K562 (cell line): ENCODE measurements around the gene MEGF11. TPM values are rescaled to one million over a fixed set of nuclear protein-coding genes. Genes with fewer than 3 reads are reported as not detected.

Experiments
- ATAC-seq: fragments of 200-7000 bp; cut with Tn5 transposase; 3 replicates; pipeline ENCODE4 v1.9.1; 2020; ENCODE audit warnings: moderate library complexity
- BruUV-seq: library from RNA; stranded (reverse); fragments of 400-500 nt; replicated peaks from 2 replicates; lab custom pipeline; 2021; lab: Mats Ljungman, UMichigan
- CTCF ChIA-PET: fragments of 300-600 bp; formaldehyde crosslinking; extraction: SDS; loops from one replicate; lab custom pipeline; 2021; ENCODE audit warnings: low intra/inter-chr PET ratio; lab: Yijun Ruan, JAX
- POLR2A ChIA-PET: fragments of 300-600, 350-650 bp; sonication (Branson Sonifier 250); formaldehyde crosslinking; extraction: SDS; loops from one replicate; lab custom pipeline; 2021; ENCODE audit warnings: antibody characterized with exemption, inconsistent platforms; lab: Yijun Ruan, JAX
- DNase-seq, 4 experiments: peaks; one replicate each; pipeline versions ENCODE4 v3.0.0 to v3.0.0-alpha.2; 2011 to 2018; ENCODE audit warnings: low spot score in 3 of 4, mixed read lengths in 3 of 4; ENCODE audit errors: extremely low read depth in 1 of 4
- FAIRE-seq: peaks from 2 replicates; lab custom pipeline; 2011; peaks lifted over from hg19 to GRCh38; lab: Jason Lieb, UNC
- H2AFZ ChIP-seq: 2 replicates; pipeline ENCODE4 v1.6.0; 2011; ENCODE audit warnings: low read depth, low read length, control low read depth, inconsistent platforms
- H3K27ac ChIP-seq: fragments of 200-600 bp; 3 replicates; pipeline ENCODE4 v1.8.0; 2011; ENCODE audit warnings: low read depth, mild to moderate bottlenecking, control low read depth, inconsistent platforms, low read length, moderate library complexity, mixed read lengths; ENCODE audit errors: extremely low read depth
- H3K27me3 ChIP-seq, 2 experiments: fragments of 300-600 bp in 1 of 2; 2 replicates in 1 of 2; 3 replicates in 1 of 2; pipeline versions ENCODE4 v1.6.0 to v1.8.0; 2011; ENCODE audit warnings: inconsistent platforms in 2 of 2, low read length in 2 of 2, mild to moderate bottlenecking in 1 of 2, mixed read lengths in 1 of 2, moderate library complexity in 1 of 2; ENCODE audit not compliant: control insufficient read depth in 2 of 2, insufficient read depth in 2 of 2
- H3K36me3 ChIP-seq: fragments of 300-600 bp; 3 replicates; pipeline ENCODE4 v1.8.0; 2011; ENCODE audit warnings: mild to moderate bottlenecking, low read length, inconsistent platforms; ENCODE audit not compliant: control insufficient read depth, insufficient read depth
- H3K4me1 ChIP-seq, 2 experiments: fragments of 200-600 bp in 1 of 2; replicated peaks in 1 of 2; 2 replicates in 1 of 2; 3 replicates in 1 of 2; pipeline versions ENCODE4 v1.5.1 to v1.8.0; 2011; ENCODE audit warnings: inconsistent platforms in 2 of 2, low read length in 2 of 2, mild to moderate bottlenecking in 1 of 2, mixed read lengths in 1 of 2, moderate library complexity in 1 of 2; ENCODE audit not compliant: control insufficient read depth in 2 of 2, insufficient read depth in 2 of 2
- H3K4me2 ChIP-seq: 2 replicates; pipeline ENCODE4 v1.6.1; 2011; ENCODE audit warnings: low read length, control low read depth, inconsistent platforms, mixed read lengths; ENCODE audit not compliant: insufficient read depth
- H3K4me3 ChIP-seq: fragments of 200-600 bp; sonication (generic), shearing (Covaris generic); 2 replicates; pipeline ENCODE4 v1.5.1; 2016; ENCODE audit warnings: control low read depth, inconsistent platforms
- H3K79me2 ChIP-seq: fragments of 200-600 bp; 3 replicates; pipeline ENCODE4 v1.8.0; 2011; ENCODE audit warnings: low read length, inconsistent platforms; ENCODE audit not compliant: control insufficient read depth, insufficient read depth
- H3K9ac ChIP-seq, 2 experiments: 2 replicates each; pipeline versions ENCODE4 v1.6.0 to v1.6.1; 2011; ENCODE audit warnings: low read depth in 2 of 2, low read length in 2 of 2, control low read depth in 1 of 2, inconsistent platforms in 1 of 2, mild to moderate bottlenecking in 1 of 2, mixed read lengths in 1 of 2; ENCODE audit not compliant: insufficient read depth in 1 of 2
- H3K9me1 ChIP-seq: one replicate; pipeline ENCODE4 v1.6.0; 2011; ENCODE audit warnings: inconsistent platforms, mild to moderate bottlenecking, low read length, moderate library complexity; ENCODE audit not compliant: control insufficient read depth, insufficient read depth
- H3K9me3 ChIP-seq: replicated peaks from 2 replicates; pipeline ENCODE4 v1.5.1; 2011; ENCODE audit warnings: low read depth, low read length, inconsistent platforms; ENCODE audit not compliant: control insufficient read depth, insufficient read depth
- H4K20me1 ChIP-seq: replicated peaks from 2 replicates; pipeline ENCODE4 v1.6.1; 2011; ENCODE audit warnings: low read length, inconsistent platforms, mixed read lengths; ENCODE audit not compliant: control insufficient read depth, insufficient read depth
- ATF7 ChIP-seq: fragments of 450-650 bp; IDR thresholded peaks from 2 replicates; pipeline ENCODE4 v1.7.1; 2014; ENCODE audit warnings: mild to moderate bottlenecking, moderate library complexity
- BRD9 ChIP-seq: fragments of 450-650 bp; IDR thresholded peaks from 2 replicates; pipeline ENCODE4 v1.6.1; 2018; ENCODE audit warnings: low read depth; ENCODE audit not compliant: partially characterized antibody
- CHD1 ChIP-seq: fragments of 200-600 bp; sonication (generic); IDR thresholded peaks from one replicate; pipeline ENCODE4 v1.6.1; 2012; ENCODE audit warnings: mild to moderate bottlenecking, moderate library complexity, low read length, inconsistent platforms
- ETV5 ChIP-seq: sonication (generic); formaldehyde crosslinking; IDR thresholded peaks from 2 replicates; pipeline ENCODE4 v1.4.0; 2020; ENCODE audit warnings: low read depth, mild to moderate bottlenecking, missing genetic modification reagents
- HIVEP1 ChIP-seq: fragments of 250-450 bp; sonication (Bioruptor Pico); IDR thresholded peaks from 2 replicates; pipeline ENCODE4 v1.4.0; 2020; ENCODE audit warnings: mild to moderate bottlenecking
- ZBTB17 ChIP-seq: fragments of 450-650 bp; formaldehyde crosslinking; IDR thresholded peaks from 2 replicates; pipeline ENCODE4 v1.4.0; 2020; ENCODE audit warnings: mild to moderate bottlenecking
- WGBS: fragments of 100-300 bp; shearing (Covaris generic); methylation state at CpG from one replicate; pipeline ENCODE4 v1.1.6; 2016; ENCODE audit warnings: low coverage, mixed read lengths; ENCODE audit not compliant: insufficient coverage; ENCODE audit errors: missing lambda C conversion rate; 5-methylcytosine and 5-hydroxymethylcytosine counted together
- in situ Hi-C: fragments of 300-500 bp; cut with MboI; formaldehyde crosslinking; loops from 4 replicates; pipeline ENCODE4 v1.15.0; 2018; ENCODE audit warnings: inconsistent platforms, mixed read lengths
- intact Hi-C: fragments of 100-400 bp; cut with micrococcal nuclease; formaldehyde crosslinking; loops from 2 replicates; pipeline ENCODE4 v1.14.2; 2022
- polyA plus RNA-seq, 8 experiments: library from polyadenylated mRNA; depleted of rRNA in 4 of 8; stranded (reverse) in 5 of 8; unstranded in 3 of 8; fragments of >200 nt; fragmentation: Nextera tagmentation in 2 of 8; fragmentation: Illumina TruSeq in 1 of 8; extraction: Ambion mirVana in 2 of 8; extraction: Trizol in 1 of 8; gene quantifications; 2 replicates each; pipeline versions ENCODE4 v1.2.1 to v1.2.3, GENCODE V29; 2011 to 2014; ENCODE audit warnings: inconsistent platforms in 1 of 8, missing spikeins in 1 of 8
- total RNA-seq, 7 experiments: library from RNA; depleted of rRNA in 6 of 7; stranded (reverse); fragments of >200 nt in 6 of 7; fragmentation: Illumina TruSeq in 2 of 7; extraction: Trizol in 2 of 7; gene quantifications; 2 replicates each; pipeline versions ENCODE4 v1.2.1 to v1.2.3, GENCODE V29; 2011 to 2021; ENCODE audit warnings: low replicate concordance in 1 of 7
- TF ChIP-seq, protein P1 (sequence below), 3 experiments: IDR thresholded peaks in 2 of 3; conservative IDR thresholded peaks in 1 of 3; 2 replicates each; pipeline ENCODE4 v1.5.1; 2011 to 2012; ENCODE audit warnings: low read length in 3 of 3, mild to moderate bottlenecking in 3 of 3, control low read depth in 2 of 3, improper control_type of control experiment in 1 of 3, inconsistent platforms in 1 of 3, low read depth in 1 of 3, mixed read lengths in 1 of 3, moderate library complexity in 1 of 3; ENCODE audit not compliant: insufficient read depth in 2 of 3
- TF ChIP-seq, protein P2 (sequence below), 2 experiments: fragments of 450-650 bp in 1 of 2; sonication (generic) in 1 of 2; formaldehyde crosslinking; conservative IDR thresholded peaks; 2 replicates each; pipeline versions ENCODE4 v1.4.0 to v1.8.1; 2020 to 2022; ENCODE audit warnings: mild to moderate bottlenecking in 1 of 2, missing genetic modification reagents in 1 of 2
- TF ChIP-seq, protein P3 (sequence below): fragments of 450-650 bp; formaldehyde crosslinking; IDR thresholded peaks from 2 replicates; pipeline ENCODE4 v1.4.0; 2020; ENCODE audit warnings: mild to moderate bottlenecking, mixed read lengths

MEGF11 gene
- total and polyA plus RNA-seq, 9 of the 15 experiments (the other 6 are each of a cell fraction or from before 2014, with no cell fraction given), result 0.06 to 0.23 (median 0.20) TPM; not detected in 6

DNA sequence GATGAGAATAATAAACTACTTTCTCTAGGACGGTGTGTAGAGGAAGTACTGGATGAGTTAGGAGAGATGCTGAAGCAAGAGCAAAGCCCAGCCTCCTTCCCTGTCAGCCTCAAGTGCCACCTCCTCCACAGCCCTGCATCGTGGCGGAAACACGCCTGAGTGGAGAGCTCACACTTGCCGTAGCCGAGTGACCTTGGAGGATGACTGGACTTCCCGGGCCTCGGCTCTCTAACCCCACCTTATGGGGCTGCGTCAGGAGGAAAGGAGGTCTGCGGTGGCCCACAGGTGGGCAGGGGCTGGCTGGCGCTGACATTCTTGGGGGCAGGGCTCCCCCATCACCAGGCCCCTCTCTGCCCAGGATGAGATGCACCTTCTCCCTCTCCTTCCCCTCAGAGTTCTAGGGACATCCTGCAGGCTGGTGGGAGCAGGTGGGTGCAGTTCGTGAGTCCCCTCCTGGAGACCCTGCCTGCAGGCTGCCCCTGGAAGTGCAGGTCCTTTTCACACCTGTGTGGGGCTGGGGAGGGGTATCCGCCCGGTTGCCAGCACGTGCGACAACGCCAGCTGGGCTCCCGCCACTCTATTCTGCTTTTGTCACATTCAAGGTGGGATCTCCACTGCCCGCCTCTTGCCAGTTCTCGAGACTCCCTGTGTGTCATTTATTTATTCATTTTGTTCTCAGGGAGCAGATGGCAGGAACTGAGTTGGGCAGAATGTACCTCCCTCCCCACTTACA, 175.2 kb downstream of the MEGF11 start (continued):
- TF ChIP-seq, protein P1, sequence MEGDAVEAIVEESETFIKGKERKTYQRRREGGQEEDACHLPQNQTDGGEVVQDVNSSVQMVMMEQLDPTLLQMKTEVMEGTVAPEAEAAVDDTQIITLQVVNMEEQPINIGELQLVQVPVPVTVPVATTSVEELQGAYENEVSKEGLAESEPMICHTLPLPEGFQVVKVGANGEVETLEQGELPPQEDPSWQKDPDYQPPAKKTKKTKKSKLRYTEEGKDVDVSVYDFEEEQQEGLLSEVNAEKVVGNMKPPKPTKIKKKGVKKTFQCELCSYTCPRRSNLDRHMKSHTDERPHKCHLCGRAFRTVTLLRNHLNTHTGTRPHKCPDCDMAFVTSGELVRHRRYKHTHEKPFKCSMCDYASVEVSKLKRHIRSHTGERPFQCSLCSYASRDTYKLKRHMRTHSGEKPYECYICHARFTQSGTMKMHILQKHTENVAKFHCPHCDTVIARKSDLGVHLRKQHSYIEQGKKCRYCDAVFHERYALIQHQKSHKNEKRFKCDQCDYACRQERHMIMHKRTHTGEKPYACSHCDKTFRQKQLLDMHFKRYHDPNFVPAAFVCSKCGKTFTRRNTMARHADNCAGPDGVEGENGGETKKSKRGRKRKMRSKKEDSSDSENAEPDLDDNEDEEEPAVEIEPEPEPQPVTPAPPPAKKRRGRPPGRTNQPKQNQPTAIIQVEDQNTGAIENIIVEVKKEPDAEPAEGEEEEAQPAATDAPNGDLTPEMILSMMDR (IDR thresholded peaks at IDR 0.05 in 2 of 3, conservative IDR thresholded peaks at IDR 0.05 in 1 of 3; ENCODE audit: insufficient read depth in 2 of 3, low read depth in 1 of 3, low read length in 3 of 3), result no peak
- TF ChIP-seq ETV5 (CRISPR knock-in tag) (no peak), ZBTB17 (CRISPR knock-in tag) (no peak), ATF7 (no peak), CHD1 (no peak), BRD9 (no peak)
- TF ChIP-seq, protein P2, sequence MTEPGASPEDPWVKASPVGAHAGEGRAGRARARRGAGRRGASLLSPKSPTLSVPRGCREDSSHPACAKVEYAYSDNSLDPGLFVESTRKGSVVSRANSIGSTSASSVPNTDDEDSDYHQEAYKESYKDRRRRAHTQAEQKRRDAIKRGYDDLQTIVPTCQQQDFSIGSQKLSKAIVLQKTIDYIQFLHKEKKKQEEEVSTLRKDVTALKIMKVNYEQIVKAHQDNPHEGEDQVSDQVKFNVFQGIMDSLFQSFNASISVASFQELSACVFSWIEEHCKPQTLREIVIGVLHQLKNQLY (CRISPR knock-in tag; conservative IDR thresholded peaks at IDR 0.05), result no peak

DNA sequence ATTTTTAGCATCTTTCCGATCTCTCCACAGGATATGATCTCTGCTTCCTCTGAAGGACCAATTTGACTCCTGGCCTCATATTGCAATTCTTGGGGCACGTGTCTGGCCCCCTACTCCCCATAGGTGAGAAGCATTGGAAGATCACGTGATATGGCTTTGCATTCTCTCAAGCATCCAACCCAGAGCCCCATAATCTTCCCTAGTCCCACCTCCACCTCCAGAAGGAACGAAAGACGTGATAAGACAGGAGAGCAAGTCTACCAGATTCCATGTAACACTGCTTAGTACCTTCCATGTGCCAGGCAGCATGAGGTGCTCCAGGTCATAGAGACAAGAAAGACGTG, 176.3 kb downstream of the MEGF11 start:
- H4K20me1 ChIP-seq, result 0 out of 2 replicates have a peak, but pooled peaks cover 5% of the 10 kb centered on the region
- no peaks in the 10 kb centered on the region for H3K4me1 ChIP-seq
- WGBS, result 0% methylated on average over 6 of the region's 6 CpGs
- H3K9ac ChIP-seq, result no peak overlapping the region
- no peak overlapping the region for H3K4me3 ChIP-seq
- peaks cover 22 to 52% of the 10 kb centered on the region in 2 experiments for H3K27me3 ChIP-seq
- H3K27ac ChIP-seq, result no peak overlapping the region
- in situ Hi-C loops (no loop called here), intact Hi-C loops (no loop called here)
- FAIRE-seq, result no peak
- H3K36me3 ChIP-seq, result no peaks in the 10 kb centered on the region
- H3K4me2 ChIP-seq, result no peak overlapping the region
- POLR2A ChIA-PET, result interaction anchor here (0.7 kb wide), 2 partner anchors 8 to 289 kb away, joined by 3 read pairs; no protein-coding TSS in a partner anchor
- no peaks in the 10 kb centered on the region for H3K9me3 ChIP-seq
- BruUV-seq, result no TSS peak
- H3K9me1 ChIP-seq, result no peaks in the 10 kb centered on the region
- no peak for ATAC-seq
- no peaks in the 10 kb centered on the region for H3K79me2 ChIP-seq
- DNase-seq, result no peak
- no peak overlapping the region for H2AFZ ChIP-seq
- TF ChIP-seq, protein P3, sequence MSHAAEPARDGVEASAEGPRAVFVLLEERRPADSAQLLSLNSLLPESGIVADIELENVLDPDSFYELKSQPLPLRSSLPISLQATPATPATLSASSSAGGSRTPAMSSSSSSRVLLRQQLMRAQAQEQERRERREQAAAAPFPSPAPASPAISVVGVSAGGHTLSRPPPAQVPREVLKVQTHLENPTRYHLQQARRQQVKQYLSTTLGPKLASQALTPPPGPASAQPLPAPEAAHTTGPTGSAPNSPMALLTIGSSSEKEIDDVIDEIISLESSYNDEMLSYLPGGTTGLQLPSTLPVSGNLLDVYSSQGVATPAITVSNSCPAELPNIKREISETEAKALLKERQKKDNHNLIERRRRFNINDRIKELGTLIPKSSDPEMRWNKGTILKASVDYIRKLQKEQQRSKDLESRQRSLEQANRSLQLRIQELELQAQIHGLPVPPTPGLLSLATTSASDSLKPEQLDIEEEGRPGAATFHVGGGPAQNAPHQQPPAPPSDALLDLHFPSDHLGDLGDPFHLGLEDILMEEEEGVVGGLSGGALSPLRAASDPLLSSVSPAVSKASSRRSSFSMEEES (CRISPR knock-in tag), result peak; percentile 86
- no peak for TF ChIP-seq HIVEP1 (CRISPR knock-in tag)
- CTCF ChIA-PET, result no interaction called here
